ENCODE results near the gene PTGES3.

DNA sequence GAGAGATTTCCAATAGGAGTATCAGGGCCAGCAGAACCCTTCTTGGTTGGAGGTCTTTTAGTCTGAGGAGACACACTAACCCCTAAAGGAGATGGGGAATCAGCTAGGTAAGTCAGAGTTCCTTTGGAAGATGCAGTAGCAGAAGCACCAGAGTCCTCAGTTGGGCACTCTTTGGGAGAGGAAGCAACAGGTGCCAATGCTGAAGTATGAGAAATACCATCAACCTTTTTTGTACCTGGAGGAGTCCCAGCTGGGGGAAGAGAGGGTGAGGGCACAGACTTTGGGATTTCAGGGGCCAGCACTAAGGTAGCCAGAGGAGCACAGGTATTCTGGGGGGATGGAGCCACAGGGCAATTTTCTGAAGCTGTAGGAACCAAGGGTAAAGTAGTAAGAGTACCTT, 31.0 kb upstream of the PTGES3 start:
- TF ChIP-seq ZNF416 (CRISPR knock-in tag; IDR thresholded peaks at IDR 0.05), result no peak
- TF ChIP-seq ZBTB21 (CRISPR knock-in tag; IDR thresholded peaks at IDR 0.05; ENCODE audit: borderline replicate concordance), result no peak
- TF ChIP-seq, protein P1, sequence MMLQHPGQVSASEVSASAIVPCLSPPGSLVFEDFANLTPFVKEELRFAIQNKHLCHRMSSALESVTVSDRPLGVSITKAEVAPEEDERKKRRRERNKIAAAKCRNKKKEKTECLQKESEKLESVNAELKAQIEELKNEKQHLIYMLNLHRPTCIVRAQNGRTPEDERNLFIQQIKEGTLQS (CRISPR knock-in tag; conservative IDR thresholded peaks at IDR 0.05), result no peak
- TF ChIP-seq, protein P2, sequence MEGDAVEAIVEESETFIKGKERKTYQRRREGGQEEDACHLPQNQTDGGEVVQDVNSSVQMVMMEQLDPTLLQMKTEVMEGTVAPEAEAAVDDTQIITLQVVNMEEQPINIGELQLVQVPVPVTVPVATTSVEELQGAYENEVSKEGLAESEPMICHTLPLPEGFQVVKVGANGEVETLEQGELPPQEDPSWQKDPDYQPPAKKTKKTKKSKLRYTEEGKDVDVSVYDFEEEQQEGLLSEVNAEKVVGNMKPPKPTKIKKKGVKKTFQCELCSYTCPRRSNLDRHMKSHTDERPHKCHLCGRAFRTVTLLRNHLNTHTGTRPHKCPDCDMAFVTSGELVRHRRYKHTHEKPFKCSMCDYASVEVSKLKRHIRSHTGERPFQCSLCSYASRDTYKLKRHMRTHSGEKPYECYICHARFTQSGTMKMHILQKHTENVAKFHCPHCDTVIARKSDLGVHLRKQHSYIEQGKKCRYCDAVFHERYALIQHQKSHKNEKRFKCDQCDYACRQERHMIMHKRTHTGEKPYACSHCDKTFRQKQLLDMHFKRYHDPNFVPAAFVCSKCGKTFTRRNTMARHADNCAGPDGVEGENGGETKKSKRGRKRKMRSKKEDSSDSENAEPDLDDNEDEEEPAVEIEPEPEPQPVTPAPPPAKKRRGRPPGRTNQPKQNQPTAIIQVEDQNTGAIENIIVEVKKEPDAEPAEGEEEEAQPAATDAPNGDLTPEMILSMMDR (IDR thresholded peaks at IDR 0.05), result no peak
- TF ChIP-seq NR3C1 (CRISPR knock-in tag; conservative IDR thresholded peaks at IDR 0.05; ENCODE audit: low read depth), result no peak
- TF ChIP-seq, protein P3, sequence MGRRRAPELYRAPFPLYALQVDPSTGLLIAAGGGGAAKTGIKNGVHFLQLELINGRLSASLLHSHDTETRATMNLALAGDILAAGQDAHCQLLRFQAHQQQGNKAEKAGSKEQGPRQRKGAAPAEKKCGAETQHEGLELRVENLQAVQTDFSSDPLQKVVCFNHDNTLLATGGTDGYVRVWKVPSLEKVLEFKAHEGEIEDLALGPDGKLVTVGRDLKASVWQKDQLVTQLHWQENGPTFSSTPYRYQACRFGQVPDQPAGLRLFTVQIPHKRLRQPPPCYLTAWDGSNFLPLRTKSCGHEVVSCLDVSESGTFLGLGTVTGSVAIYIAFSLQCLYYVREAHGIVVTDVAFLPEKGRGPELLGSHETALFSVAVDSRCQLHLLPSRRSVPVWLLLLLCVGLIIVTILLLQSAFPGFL (CRISPR knock-in tag; IDR thresholded peaks at IDR 0.05; ENCODE audit: borderline replicate concordance), result no peak
- TF ChIP-seq ESRRA (CRISPR knock-in tag; IDR thresholded peaks at IDR 0.05; ENCODE audit: borderline replicate concordance), result no peak
- TF ChIP-seq, protein P4, sequence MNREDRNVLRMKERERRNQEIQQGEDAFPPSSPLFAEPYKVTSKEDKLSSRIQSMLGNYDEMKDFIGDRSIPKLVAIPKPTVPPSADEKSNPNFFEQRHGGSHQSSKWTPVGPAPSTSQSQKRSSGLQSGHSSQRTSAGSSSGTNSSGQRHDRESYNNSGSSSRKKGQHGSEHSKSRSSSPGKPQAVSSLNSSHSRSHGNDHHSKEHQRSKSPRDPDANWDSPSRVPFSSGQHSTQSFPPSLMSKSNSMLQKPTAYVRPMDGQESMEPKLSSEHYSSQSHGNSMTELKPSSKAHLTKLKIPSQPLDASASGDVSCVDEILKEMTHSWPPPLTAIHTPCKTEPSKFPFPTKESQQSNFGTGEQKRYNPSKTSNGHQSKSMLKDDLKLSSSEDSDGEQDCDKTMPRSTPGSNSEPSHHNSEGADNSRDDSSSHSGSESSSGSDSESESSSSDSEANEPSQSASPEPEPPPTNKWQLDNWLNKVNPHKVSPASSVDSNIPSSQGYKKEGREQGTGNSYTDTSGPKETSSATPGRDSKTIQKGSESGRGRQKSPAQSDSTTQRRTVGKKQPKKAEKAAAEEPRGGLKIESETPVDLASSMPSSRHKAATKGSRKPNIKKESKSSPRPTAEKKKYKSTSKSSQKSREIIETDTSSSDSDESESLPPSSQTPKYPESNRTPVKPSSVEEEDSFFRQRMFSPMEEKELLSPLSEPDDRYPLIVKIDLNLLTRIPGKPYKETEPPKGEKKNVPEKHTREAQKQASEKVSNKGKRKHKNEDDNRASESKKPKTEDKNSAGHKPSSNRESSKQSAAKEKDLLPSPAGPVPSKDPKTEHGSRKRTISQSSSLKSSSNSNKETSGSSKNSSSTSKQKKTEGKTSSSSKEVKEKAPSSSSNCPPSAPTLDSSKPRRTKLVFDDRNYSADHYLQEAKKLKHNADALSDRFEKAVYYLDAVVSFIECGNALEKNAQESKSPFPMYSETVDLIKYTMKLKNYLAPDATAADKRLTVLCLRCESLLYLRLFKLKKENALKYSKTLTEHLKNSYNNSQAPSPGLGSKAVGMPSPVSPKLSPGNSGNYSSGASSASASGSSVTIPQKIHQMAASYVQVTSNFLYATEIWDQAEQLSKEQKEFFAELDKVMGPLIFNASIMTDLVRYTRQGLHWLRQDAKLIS (CRISPR knock-in tag; IDR thresholded peaks at IDR 0.05; ENCODE audit: borderline replicate concordance), result no peak
- no peak for TF ChIP-seq CREB1 (CRISPR knock-in tag; IDR thresholded peaks at IDR 0.05)
- TF ChIP-seq MXD4 (CRISPR knock-in tag; IDR thresholded peaks at IDR 0.05; ENCODE audit: borderline replicate concordance), result no peak
- no peak for TF ChIP-seq SMAD3 (CRISPR knock-in tag; IDR thresholded peaks at IDR 0.05; ENCODE audit: borderline replicate concordance)
- no peak for TF ChIP-seq HMGA2 (CRISPR knock-in tag; IDR thresholded peaks at IDR 0.05)
